Measurements from ENCODE around the gene WNT11.

DNA sequence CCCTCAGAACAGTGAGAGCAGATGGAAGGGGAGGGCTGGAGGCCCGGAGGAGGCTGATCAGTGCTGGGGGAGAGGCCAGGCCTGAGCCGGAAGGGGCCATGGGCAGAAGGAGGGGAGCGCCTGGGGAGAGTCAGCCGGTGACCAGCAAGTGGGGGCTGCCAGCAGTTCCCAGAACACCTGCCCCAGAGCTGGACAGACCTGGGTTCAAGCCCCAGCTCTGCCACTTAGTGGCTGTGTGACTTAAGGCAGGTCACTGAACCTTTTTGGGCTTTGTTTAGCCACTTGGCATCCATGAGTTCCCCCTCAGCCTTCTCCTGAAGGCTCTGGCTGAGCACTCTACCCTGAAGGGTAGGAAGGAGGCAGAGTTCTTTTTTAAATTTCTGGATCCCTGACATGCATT, 17.4 kb downstream of the WNT11 start:
- TF ChIP-seq, protein P1, sequence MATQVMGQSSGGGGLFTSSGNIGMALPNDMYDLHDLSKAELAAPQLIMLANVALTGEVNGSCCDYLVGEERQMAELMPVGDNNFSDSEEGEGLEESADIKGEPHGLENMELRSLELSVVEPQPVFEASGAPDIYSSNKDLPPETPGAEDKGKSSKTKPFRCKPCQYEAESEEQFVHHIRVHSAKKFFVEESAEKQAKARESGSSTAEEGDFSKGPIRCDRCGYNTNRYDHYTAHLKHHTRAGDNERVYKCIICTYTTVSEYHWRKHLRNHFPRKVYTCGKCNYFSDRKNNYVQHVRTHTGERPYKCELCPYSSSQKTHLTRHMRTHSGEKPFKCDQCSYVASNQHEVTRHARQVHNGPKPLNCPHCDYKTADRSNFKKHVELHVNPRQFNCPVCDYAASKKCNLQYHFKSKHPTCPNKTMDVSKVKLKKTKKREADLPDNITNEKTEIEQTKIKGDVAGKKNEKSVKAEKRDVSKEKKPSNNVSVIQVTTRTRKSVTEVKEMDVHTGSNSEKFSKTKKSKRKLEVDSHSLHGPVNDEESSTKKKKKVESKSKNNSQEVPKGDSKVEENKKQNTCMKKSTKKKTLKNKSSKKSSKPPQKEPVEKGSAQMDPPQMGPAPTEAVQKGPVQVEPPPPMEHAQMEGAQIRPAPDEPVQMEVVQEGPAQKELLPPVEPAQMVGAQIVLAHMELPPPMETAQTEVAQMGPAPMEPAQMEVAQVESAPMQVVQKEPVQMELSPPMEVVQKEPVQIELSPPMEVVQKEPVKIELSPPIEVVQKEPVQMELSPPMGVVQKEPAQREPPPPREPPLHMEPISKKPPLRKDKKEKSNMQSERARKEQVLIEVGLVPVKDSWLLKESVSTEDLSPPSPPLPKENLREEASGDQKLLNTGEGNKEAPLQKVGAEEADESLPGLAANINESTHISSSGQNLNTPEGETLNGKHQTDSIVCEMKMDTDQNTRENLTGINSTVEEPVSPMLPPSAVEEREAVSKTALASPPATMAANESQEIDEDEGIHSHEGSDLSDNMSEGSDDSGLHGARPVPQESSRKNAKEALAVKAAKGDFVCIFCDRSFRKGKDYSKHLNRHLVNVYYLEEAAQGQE (IDR thresholded peaks at IDR 0.05; ENCODE audit: borderline replicate concordance) = no peak
- TF ChIP-seq, protein P2, sequence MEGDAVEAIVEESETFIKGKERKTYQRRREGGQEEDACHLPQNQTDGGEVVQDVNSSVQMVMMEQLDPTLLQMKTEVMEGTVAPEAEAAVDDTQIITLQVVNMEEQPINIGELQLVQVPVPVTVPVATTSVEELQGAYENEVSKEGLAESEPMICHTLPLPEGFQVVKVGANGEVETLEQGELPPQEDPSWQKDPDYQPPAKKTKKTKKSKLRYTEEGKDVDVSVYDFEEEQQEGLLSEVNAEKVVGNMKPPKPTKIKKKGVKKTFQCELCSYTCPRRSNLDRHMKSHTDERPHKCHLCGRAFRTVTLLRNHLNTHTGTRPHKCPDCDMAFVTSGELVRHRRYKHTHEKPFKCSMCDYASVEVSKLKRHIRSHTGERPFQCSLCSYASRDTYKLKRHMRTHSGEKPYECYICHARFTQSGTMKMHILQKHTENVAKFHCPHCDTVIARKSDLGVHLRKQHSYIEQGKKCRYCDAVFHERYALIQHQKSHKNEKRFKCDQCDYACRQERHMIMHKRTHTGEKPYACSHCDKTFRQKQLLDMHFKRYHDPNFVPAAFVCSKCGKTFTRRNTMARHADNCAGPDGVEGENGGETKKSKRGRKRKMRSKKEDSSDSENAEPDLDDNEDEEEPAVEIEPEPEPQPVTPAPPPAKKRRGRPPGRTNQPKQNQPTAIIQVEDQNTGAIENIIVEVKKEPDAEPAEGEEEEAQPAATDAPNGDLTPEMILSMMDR (IDR thresholded peaks at IDR 0.05; ENCODE audit: poor library complexity, severe bottlenecking) = no peak
- no peak for TF ChIP-seq POLR2AphosphoS5 (IDR thresholded peaks at IDR 0.05)
- TF ChIP-seq EZH2 (IDR thresholded peaks at IDR 0.05; ENCODE audit: borderline replicate concordance, insufficient read depth, low read length, poor library complexity, severe bottlenecking) = no peak
- no peak for TF ChIP-seq RAD21 (conservative IDR thresholded peaks at IDR 0.05)
- no peak for TF ChIP-seq TAF1 (IDR thresholded peaks at IDR 0.05; ENCODE audit: low read depth)
